Activated CD8-positive, alpha-beta memory T cell treated with anti-CD3 and anti-CD28 coated beads for 1 hour (primary cell): ENCODE results near the gene DBF4B.
"Not testable (repeated sequence)": the region's sequence is repeated elsewhere in the genome, so short reads cannot be mapped to it uniquely, and the experiment has no call there.

Source experiments
- DNase-seq, 2 donors: peaks; one replicate each; pipeline ENCODE4 v3.0.0-alpha.2; 2020; ENCODE audit warnings: low read depth in 1 of 2; ENCODE audit errors: extremely low read depth in 1 of 2

Gene DBF4B

GRCh38 chr17:44733753-44734152 lies 25.3 kb downstream of the DBF4B start:
- no peak for DNase-seq

- no peak for DNase-seq
These were observed 25.8 kb downstream of the DBF4B start for GRCh38 chr17:44734272-44734671.

GRCh38 chr17:44736551-44737240 lies 28.2 kb downstream of the DBF4B start:
- no peak for DNase-seq

GRCh38 chr17:44738214-44738906 lies 29.9 kb downstream of the DBF4B start:
- DNase-seq: no peak

- DNase-seq: no peak
These were observed 32.9 kb downstream of the DBF4B start for GRCh38 chr17:44741316-44741715.

- no peak for DNase-seq
These were observed 36.8 kb downstream of the DBF4B start for GRCh38 chr17:44745301-44745700.

- not testable (repeated sequence) for DNase-seq
These were observed 37.3 kb downstream of the DBF4B start for GRCh38 chr17:44745738-44746137.

GRCh38 chr17:44747566-44747965 lies 39.1 kb downstream of the DBF4B start:
- no peak for DNase-seq

GRCh38 chr17:44749076-44749979 lies 40.9 kb downstream of the DBF4B start:
- no peak for DNase-seq

- no peak for DNase-seq
These were observed 41.5 kb downstream of the DBF4B start for GRCh38 chr17:44749980-44750318.

GRCh38 chr17:44751331-44751730 lies 42.9 kb downstream of the DBF4B start:
- DNase-seq: no peak

GRCh38 chr17:44751806-44752205 lies 43.3 kb downstream of the DBF4B start:
- no peak for DNase-seq

- no peak for DNase-seq
These were observed 44.7 kb downstream of the DBF4B start for GRCh38 chr17:44752953-44753861.

- DNase-seq: no peak
These were observed 45.8 kb downstream of the DBF4B start for GRCh38 chr17:44754276-44754675.

- DNase-seq: not testable (repeated sequence)
These were observed 46.7 kb downstream of the DBF4B start for GRCh38 chr17:44755180-44755579.

- DNase-seq: no peak
These were observed 48.8 kb downstream of the DBF4B start for GRCh38 chr17:44757045-44757917.

GRCh38 chr17:44757918-44758413 lies 49.5 kb downstream of the DBF4B start:
- no peak for DNase-seq

GRCh38 chr17:44758414-44759085 lies 50.1 kb downstream of the DBF4B start, which contains the start of gene ADAM11:
ADAM11 (plus strand) TSS chr17:44758988; CDS start chr17:44759200, 212 bp downstream.
- DNase-seq: no peak
